Measurements from ENCODE around the gene CMSS1. TPM values are rescaled to one million over a fixed set of nuclear protein-coding genes. Genes with fewer than 3 reads are reported as not detected.
"Not testable (repeated sequence)": the region's sequence is repeated elsewhere in the genome, so short reads cannot be mapped to it uniquely, and the experiment has no call there.

The CMSS1 gene
- total RNA-seq, 1 donor from 2014 or later, result 51.5 TPM

DNA sequence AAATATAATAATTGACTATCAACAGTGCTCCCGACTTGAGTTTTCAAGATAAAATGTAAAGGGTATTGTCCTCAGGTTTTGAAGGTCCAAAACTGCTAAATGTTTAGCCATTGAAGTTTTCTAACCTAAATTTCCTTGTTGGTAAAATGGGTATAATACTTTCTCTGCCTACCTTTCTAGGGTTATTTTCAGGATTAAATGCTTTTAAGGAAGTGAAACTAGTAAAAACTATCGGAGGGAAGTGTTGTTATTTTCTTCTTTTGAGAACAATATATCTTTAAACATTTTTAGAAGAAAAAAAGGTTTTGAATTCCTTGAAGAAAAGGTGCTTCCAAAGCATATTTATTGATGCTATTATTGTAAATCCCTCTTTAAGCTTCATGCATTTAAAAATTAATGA, 229.3 kb downstream of the CMSS1 start:
- no peak for DNase-seq (ENCODE audit: low spot score)

DNA sequence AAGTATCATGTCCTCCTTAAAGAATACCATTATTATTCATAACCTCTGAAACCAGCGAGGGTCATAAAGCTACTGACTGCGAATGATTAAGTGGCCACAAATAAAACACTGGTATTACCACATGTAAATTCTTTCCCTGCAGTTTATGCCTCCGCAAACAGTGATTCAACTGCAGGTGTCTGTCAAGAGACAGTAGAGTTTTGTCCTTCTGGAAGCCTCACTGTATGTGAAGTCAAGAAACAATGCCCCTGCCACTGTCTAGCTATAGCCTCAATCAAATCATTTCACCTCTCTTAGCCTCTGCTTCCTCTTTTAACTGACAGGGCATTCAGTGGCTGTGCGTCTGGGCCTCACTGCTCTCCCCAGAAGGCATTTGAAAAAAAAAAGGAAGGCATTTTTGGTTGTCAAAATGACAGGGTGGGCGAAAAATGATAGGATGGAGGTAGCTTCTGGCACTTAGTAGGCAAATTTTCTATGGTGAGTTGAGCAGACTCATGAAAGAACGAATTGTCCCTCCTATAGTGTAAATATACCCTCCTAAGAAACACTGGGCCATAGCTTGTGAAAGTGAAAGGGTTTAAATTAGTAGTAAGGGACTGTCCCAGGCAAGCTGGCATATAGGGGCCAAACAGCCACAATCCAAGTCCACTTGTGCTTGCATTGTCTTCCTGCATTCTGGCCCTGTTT, 229.9 kb downstream of the CMSS1 start:
- DNase-seq (ENCODE audit: low spot score), result no peak

DNA sequence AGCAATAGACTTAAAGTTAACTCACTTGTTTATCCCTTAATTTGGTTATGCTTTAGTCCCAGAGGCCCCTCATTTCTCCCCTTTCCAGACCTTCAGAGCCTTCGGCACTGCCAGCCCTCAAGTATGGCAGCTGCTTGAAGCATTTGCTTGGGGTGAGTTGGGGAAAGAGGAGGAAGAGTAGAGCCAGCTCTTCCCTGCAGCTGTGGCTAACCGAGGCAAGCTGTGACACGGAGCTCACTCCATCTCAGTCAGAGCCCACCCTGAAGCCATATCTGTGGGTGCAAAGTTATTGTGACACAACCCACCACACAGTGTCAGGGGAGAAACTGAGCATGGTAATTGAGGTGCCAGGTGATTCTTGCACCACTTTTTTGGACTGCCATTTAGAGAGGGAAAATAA, 230.6 kb downstream of the CMSS1 start:
- no peak for DNase-seq (ENCODE audit: low spot score)

DNA sequence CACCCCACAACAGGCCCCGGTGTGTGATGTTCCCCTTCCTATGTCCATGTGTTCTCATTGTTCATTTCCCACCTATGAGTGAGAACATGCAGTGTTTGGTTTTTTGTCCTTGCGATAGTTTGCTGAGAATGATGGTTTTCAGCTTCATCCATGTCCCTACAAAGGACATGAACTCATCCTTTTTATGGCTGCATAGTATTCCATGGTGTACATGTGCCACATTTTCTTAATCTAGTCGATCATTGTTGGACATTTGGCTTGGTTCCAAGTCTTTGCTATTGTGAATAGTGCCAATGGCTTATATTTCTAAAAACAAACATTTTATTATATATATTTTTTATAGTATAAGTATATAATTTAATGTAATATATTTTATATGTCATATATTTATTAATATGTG, 233.9 kb downstream of the CMSS1 start:
- DNase-seq (ENCODE audit: low spot score), result not testable (repeated sequence)

DNA sequence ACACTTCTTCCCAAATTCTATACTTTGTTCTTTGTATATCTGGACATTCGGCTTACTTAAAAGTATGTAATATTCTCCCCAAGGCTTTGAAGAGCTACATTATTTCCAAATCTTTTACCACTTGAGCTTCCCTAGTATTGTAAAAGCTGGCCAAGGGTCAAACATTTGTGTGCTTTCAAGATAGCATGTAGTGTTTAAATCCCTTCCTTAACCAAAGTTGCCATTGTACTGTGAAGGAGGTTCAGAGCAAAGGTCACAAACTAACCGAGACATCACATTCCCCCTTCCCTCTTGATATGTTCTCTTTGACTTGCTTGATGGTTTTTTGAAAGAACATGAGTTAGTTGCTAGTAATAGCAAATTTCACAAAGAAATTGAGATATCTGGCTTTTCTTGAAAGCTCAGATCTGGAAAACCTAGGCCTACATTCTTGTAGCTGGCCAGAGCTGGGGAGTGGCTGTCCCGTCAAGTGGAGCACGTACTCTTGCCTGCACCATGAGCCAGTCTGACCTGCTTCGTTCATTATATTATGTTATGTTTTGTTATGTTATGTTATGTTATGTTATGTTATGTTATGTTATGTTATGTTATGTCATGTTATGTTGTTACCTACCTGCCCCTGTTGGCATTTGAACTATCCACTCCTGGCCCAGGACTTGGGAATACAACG, 236.4 kb downstream of the CMSS1 start:
- no peak for DNase-seq (ENCODE audit: low spot score)

DNA sequence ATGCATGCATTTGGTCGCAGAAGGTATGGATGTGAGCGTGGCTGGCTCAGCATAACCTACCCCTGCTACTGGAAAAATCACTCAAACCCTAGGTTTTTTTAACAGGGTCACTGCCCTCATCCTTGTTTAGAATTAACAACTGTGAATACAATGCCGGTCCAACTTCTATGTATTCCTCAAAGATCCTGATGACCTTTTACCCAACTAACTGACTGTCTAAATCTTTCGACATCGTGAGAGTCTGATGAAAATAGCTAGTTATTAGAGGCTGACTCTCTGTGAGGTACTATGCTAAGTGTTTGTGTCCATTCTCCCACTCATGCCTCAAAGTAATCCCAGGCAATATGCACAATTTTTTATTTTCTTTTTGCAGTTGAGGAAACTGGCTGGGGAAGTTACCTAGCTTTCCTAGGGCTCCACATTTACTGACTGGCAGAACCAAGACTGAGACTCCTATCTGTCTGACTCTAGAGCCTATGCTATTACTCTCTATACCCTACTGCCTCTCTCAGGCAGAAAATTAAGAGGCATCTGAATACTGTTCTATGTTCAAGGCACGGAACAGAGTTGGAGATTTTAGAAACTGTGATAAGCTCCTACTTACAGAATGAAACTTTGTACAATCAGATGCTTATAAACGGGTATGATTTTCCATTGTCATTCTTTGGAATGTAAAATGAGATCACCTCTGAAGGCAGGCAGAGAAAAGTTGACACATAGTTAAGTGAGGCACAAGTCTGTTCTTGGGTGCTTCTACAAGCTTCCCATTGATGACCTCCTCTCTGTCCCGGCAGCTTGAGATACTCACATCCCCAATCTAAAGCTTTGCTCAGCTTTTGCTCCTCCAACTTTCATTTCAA, 240.3 kb downstream of the CMSS1 start:
- no peak for DNase-seq (ENCODE audit: low spot score)

DNA sequence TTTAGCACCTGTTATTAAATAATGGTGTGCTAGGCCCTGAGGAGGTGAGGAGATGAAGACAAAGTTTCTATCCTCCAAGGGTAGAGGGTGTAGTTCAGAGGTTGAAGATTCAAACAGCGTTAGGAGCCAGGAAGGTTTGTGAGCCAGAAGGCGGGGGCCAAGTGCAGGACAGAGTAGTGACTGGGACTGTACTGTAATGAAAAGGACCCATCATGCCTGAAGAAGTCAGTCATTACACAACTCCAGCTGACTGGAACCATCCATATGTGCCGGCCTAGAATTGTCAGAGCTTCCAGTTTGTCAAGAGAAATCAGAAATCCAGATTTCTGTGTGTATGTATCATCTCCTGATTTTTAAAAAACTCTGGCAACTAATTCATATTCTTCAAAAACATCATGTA, 241.8 kb downstream of the CMSS1 start:
- no peak for DNase-seq (ENCODE audit: low spot score)

DNA sequence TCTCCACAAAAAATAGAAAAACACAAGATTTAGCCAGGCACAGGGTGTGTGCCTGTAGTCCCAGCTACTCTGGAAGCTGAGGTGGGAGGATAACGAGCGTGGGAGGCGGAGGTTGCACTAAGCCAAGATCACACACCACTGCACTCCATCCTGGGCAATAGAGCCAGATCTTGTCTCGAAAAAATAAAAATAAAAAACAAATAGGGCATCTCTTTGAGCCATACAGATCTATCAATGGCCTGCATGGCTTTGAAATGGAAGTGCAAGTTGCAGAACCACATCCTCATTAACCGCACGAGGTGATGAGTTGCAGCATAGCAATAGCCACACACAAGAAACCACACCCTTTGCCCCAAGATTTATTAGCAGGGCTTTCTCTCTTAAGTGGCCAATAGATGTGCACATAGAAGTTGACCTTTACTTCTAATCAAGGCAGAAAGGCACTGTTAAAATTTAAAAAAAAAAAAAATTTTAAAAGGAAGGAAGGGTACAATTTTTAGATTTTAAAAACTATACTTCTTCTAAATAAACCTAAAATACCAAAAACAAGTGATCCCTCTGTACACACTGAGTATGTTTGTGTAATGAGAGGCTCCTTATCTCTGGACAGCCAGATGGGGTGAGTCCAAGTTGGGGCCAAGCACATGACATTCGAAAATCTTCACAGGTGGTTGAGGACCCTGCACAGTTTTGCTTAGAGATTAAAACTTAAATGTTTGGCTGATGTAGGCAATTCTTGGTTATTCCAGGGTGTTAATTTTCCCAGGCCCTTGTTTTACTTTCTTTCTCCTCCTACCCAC, 243.2 kb downstream of the CMSS1 start:
- no peak for DNase-seq (ENCODE audit: low spot score)

DNA sequence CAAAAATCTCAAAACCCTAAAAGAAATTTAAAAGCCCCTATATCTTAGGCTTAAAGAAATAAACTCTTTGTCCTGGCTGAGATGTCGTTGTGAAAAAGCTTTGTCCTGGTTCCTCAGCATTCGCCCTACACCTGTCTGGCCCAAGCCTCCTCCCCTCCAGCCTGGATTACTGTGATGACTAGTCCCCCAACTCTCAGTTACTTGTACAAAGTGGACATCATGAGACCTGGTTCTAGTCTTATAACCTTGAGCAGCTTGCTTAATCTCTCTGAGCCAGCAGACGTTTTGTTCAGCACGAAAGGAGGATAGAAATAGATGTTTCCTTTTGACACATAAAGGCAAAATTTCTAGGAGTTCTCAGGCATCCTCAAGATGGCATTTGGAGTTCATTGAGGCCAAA, 245.0 kb downstream of the CMSS1 start:
- no peak for DNase-seq (ENCODE audit: low spot score)

DNA sequence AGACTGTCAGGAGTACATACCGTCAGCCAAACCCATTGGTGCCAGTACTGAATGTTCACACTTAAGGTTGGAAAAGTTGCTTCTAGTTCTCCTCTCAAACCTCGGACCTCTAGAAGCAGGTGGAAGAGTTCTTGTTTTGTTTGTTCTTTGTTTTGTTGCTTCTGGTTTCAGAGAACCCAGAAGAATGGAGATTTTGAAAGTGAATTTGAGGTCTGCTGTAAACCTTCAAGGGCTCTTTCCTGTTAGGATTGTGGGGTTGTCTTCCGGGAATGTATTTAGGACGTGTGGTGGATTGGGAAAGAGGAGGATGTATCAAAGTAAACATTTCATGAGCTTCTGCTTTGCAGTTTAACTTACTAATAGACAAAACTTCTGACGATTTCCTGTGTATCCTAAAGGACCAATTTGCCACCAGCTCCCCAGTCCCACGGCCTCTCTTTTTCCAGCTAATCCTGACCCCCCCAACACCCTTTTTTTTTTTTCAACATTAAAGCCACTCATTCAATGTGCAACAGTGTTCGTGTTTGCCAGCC, 246.3 kb downstream of the CMSS1 start:
- no peak for DNase-seq (ENCODE audit: low spot score)

DNA sequence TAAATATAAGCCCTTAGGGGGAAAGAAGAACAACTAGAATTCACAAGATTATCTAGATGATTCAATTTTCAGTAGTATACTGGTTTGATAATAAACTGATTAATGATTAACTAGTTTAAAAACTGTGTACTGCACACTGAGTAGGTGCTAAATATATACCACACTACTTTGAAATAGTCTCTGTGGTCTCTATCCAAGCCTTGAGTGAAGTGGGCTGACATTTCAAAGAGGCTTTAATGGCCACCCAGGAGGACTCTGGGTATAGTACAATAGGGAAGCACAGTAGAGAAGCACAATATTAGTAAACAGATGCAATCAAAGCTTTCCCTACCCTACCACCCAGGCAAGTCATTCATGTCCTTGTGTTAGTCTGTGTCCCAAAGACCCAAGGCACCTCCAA, 249.9 kb downstream of the CMSS1 start:
- no peak for DNase-seq (ENCODE audit: low spot score)

DNA sequence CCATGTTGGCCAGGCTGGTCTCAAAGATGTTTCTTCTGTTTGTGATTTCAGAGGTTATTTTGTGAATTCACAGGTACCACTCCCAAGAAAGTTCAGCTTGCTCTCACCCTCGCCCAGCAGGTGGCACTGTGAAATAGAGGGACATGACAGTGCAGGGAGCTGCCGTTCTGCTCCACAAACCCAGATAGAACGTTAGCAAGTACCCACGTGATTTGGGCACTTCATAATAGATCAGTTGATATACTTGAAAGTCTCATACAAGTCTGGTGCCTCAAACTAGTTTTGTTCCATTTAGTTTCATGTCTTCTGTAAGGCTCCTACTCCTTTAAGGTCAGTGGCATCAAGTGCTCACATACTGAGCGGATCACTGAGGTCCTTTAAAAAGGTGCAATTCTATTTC, 251.2 kb downstream of the CMSS1 start:
- no peak for DNase-seq (ENCODE audit: low spot score)

DNA sequence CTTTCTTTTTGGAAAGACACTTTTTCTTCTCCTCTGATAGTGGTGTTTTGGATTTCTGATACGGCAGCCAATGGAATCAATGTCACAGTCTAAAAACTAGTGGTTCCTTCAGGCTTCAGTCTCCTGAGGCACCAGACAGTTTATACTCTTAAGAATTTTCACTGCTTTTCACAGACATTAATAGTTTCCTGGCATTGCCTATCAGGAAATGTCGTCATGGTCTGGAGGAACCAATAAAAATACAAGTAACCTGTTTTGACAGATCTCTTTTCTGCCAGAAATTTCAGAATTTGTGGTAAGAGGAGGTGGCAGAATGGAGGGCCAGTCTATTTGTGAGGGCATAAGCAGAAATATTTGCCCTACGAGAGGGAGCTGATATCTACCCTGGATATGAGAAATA, 251.8 kb downstream of the CMSS1 start:
- no peak for DNase-seq (ENCODE audit: low spot score)

DNA sequence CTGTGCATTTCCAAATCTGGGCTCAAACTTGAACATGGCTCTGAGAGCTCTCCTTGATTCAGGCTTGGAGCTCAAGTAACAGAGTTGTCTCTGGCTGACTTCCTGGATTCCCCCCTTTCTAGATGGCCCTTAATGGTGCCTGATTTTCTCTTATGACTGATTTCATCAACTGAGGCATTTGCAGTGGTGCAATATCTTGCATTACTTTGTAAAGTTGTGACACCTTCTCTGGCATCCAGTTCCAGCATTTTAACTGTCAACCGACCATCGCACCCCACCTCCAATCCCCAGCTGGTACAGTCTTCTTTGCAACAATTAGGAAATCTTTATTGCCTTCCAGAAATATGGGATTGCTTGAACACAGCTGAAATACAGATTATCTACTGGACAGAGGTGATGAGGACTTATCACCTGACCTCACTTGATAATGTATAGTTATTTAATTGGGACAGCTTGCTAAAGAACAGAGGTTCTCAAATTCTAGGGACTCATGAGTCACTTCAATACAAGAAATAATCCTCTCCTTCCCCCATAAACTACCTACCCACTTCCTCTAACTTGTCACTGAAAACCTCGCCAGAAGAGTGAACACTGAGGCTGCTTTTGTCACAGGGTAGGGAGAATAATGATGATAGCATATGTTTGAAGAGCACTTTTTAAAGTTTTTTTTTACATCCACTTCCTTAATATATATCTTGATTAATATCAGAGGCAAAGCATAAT, 254.8 kb downstream of the CMSS1 start:
- no peak for DNase-seq (ENCODE audit: low spot score)

DNA sequence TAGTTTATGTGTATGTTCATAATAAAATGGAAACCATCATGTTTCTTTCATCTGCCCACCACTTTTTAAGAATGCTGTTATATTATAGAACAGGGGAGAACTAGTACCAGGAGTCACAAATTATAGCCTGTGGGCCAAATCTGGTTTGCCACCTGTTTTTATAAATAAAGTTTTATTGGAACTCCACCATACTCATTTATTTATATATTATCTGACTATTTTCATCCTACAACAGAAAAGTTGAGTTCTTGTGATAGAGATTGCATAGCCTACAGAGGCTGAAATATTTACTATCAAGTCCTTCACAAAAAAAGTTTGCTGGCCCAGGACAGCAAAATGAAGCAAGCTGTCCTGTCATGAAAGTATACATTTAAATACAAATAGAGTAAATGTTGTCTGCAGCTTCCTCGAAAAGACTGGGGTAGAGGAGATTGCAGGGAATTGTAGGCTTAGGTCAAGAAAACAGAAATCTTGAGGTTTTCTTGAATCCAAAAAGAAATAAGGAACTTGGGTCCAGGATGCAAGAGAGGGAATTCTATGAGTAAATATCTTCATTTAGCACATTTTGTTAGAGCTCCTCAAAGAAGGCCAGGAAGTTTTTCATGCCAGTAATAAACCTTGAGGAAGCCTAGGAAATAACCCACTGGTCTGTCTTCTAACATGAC, 255.5 kb downstream of the CMSS1 start:
- no peak for DNase-seq (ENCODE audit: low spot score)

DNA sequence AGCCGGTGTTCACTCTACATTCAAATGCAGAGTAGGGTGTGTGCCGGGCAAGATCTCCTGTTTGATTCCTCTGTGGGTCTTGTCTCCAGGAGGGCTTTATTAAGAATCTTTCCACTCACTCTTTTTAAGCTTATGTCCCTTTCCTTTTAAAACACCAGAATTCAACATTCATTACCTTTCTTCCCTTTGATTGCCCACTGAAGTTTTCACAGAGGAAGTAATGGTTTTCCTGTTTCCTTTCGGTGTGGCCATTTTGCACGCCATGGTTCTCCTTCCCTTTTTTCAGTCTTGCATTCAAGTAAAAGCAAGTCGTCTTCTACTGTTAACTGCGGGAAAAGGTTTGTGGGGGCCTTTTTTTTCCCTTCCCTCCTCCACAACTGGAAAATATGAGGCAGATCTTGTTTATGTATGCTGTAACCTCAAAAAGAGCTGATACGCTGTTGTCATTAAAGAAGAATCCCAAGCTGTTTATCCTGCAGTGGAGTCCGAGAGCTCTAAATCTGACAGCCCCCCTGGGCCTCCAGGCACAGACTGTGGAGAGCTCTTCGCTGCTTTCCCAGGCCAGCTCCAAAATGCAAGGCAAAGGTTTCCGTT, 256.1 kb downstream of the CMSS1 start:
- DNase-seq (ENCODE audit: low spot score), result no peak

DNA sequence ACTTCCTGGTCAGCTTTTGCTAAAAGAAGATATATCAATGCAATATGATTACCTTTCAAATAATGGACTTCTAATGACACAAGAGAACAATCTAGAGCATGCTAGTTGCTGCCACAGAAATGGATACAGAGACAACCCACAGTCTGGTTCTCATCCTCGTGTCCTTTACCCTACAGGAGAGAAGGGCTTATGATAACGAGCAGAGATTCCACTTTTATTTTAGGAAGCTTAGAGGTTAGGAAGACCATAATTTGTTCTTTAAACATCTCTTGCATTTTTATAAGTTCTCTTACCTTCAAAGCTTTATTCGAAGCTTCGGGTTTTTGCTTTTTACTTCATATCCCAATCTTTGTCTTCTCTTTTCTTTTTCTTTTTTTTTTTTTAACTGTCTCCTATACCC, 257.5 kb downstream of the CMSS1 start:
- no peak for DNase-seq (ENCODE audit: low spot score)

DNA sequence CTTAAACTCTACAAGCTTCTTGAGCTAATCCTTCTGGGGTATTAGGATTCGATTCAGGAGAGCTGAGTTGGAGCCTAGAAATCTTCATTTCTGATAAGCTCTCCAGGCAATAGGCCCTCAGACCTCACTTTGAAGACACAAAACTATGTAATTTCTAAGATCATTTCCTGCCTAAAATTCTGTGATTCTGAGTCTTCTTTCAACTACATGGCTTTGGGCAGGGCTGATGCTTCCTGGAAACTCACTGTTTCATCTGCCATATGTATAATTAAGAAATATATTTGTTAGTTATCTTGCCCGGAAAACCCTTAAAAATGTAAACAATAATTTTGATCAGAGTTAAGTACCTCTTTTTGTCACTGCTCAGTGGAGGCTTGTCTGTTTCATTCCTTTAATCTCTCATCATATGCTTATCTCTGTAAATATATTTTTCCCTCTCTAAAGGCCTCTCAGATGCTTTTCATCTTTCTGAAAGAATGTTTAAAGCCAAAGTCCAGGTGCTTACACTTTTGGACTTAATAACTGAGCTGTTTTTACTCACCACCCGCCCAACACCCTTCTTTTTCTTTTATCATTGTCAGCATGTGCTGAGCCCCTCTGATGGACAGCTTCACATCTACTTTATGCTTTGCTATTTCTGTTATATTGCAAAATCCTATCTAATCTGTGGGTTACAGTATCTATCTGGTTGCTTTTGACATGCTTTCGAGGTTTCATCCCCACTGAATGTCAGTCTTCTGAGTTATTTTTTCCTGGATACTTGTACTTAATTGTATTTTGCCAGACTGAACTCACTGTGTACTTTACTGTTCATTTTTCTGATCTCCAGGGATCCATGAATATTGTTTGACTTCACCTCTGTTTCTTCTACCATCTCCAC, 258.4 kb downstream of the CMSS1 start:
- DNase-seq (ENCODE audit: low spot score), result no peak
